HL-60/S4 treated with retinoic acid at 250 ng/mL for 4 days and 3 days (cell line): Measurements from ENCODE around the gene C6orf62.
"Not testable (repeated sequence)": the region's sequence is repeated elsewhere in the genome, so short reads cannot be mapped to it uniquely, and the experiment has no call there.

ENCODE experiments used
- in situ Hi-C: fragments of 300-500 bp; cut with MboI; formaldehyde crosslinking; loops from 2 replicates; pipeline ENCODE4 v1.7.0; 2022; ENCODE audit warnings: low sequenced_read_pairs

Gene C6orf62

DNA sequence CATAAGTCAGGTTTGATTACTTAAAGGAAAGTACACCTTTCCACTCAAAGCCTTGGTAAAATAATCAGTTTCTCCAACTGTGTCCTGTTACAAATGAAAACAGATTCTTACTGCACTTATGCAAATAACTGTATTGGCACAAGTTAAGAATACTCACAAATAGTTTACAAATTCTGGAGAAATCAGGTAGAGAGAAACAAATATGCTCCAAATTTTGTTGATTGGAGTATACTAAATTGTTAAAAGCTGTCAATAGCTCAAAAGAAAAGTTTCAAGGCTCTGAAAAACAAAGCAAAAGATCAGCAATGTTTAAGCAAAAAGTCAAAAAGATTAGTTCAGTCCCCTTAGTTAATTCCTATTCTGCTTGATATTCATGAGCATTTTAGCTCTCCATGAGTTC is 48.5 kb downstream of the C6orf62 start:
- in situ Hi-C loops: not testable (repeated sequence)

DNA sequence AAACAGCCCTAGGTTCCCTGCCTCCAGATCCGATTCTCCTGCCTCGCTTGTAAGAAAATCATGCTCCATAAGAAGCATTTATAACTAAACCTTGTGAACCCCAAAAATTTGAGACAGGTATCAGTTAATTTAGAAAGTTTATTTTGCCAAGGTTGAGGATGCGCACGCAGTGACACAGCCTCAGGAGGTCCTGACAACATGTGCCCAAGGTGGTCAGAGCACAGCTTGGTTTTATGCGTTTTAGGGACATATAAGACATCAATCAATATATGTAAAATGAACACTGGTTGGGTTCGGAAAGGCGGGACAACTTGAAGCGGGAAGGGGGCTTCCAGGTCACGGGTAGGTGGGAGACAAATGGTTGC is 50.0 kb downstream of the C6orf62 start:
- in situ Hi-C loops: no loop called here

DNA sequence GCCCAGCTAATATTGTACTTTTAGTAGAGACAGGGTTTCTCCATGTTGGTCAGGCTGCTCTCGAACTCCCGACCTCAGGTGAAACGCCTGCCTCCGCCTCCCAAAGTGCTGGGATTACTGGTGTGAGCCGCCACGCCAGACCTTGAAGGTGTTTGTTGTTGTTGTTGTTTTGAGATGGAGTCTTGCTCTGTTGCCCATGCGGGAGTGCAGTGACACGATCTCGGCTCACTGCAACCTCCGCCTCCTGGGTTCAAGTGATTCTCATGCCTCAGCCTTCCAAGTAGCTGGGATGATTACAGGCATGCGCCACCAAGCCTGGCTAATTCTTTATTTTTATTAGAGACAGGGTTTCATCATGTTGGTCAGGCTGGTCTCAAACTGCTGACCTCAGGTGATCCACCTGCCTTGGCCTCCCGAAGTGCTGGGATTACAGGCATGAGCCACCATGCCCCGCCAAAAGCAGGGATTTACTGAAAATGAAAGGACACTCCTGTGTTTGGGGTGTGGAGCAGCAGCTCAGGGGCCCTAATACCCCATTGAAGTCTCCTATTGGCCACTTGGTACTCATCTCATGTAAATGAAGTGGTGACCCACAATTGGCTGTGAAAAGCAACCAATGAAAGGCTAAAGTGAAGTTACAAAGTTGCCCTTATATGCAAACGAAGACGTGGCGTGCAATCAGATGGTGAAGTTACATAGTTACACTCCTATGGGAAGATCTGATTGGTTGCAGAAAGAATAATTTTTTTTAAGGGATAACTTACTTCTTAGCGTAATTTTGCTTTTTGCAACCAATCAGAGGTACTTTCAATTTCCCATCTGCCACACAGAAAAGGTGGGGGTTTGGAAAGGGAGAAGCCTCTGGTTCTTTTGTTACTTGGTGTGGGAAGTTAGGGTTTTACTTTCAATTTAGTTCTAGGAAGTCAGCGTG is 50.6 kb downstream of the C6orf62 start:
- in situ Hi-C loops: not testable (repeated sequence)

DNA sequence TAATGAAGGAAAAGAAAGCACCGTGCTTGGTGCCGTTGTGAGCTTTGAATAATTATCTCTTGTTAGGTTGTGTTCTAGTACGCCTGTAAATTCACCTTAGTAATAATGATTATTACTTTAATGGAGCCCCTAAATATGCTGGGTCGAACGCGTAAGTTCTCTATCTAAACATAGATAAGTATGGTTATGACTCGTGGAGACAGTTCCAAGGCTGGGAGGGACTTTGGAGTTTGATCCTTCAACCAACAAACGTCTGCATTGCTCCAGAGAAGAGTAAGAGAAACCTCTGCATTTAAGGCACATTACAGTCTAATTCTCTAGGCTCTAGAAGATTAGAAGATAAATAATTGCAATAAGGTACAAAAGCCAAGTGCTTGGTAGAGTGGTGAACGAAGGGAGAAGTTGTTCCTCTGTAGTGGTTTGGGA is 51.6 kb downstream of the C6orf62 start:
- in situ Hi-C loops: no loop called here

DNA sequence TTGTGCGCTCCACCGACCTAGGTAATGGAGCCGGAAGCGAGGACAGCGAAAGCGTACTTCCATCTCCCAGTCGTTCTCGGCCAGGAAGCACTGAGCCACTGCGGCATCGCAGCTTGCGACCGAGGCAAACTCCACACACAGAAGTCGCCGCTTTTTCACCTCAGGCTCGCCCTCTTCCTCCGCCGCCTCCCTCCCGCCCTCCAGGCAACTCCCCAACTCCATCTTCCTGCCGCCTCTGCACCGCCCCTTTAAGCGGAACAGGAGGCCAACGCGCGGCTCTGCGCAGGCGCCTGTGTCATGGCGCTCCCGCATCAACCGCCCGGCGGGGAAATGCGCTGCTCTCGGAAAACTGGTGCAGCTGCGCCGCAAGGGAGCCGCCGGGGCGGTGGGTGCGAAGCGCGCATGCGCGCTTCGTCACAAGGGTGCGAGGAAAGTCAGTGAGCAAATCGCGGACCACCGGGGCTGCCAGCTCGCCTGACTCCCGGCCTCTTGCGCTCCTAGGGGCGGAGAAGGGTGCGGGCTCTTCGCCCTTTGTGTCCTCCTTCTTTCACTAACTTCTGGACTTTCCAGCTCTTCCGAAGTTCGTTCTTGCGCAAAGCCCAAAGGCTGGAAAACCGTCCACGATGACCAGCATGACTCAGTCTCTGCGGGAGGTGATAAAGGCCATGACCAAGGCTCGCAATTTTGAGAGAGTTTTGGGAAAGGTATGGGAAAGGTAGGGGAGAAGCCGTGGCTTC is 52.1 kb downstream of the C6orf62 start, which contains the start of the genes ACOT13 and TDP2:
TSS of gene ACOT13 (plus strand) at position 437 of the 737 bp plus-strand sequence. CDS start at position 624, 187 bp downstream.
TSS of gene TDP2 (minus strand) at position 259 of the 737 bp plus-strand sequence. CDS start at position 222, 37 bp downstream.
- in situ Hi-C loops: no loop called here

DNA sequence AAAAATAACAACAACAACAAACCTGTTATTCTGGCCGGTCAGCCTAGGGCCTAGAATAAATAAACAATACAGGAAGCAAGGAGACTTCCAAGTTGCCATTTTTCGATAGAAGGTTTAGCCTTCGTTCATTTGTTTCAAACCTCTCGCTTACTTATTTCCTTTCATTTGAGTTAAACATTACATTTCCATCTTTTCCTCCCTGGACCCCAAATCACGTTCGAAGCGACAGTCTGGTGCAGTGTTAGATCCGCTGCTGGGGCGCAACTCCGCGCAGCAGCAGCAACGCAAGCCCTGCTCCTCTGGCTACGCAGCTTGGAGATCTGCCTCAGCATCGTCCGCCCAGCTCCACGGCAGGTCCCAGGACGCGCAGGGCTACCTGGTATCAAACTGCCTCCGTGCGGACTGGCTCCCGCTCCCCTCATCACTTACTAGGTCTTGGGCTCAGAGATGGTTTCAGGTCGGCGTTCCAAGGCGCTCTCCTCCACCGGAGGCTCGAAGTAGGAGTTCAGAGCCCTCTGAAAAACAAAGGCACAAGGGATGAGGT is 52.8 kb downstream of the C6orf62 start:
- in situ Hi-C loops: no loop called here

DNA sequence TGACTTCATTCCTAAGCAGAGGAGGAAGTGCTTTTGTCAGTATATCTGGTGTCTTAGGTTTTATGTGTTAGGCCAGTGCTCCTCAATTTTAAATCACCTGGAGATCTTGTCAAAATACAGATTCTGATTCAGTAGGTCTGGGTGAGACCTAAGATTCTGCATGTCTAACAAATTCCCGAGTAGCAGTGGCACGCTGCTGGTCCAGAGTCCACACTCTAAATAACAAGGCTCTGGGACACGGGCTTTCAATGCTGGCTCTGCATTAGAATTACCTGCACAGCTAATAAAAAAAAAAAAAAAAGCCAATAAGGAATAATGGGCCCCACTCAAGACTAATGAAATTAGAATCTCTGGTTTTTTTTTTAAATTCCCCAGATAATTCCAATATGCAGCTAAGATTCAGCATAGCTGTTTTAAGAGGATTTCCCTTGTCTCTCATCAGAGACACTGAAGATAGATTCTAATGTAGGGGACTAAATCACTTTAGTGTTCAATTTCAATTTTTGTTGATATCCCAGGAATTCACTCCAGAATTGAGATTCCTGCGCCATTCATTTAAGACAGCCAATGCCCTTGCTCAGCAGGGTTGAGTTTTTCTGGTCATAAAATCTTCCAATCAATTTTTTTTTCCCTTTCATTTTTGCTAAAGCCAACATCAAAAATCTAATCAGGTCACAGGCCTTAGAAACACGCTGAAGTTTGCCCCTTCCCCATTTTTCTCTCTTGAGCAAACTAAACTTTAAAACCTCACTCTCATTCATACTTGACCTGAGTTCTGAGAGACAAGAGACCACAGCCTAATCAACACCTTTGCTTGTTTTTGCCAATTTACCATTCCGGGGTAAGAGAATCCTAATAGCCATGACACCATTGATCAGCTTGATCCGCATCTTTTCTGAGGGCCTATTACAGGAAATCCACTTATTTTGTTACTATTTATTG is 54.6 kb downstream of the C6orf62 start:
- in situ Hi-C loops: no loop called here

DNA sequence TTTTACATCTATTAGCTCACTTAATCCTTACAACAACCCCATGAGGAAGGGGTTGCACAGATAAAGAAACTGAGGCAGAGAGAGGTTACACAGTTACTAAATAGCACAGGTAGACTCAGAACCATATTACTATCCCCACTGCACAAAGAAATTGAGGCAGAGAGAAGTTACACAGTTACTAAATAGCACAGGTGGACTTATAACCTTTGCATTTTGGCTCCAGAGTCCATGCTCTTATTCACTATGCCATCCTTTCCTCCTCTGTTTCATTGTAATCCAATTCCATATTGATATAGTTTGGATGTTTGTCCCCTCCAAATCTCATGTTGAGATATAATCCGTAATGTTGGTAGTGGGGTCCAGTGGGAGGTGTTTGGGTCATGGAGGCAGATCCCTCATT is 55.8 kb downstream of the C6orf62 start:
- in situ Hi-C loops: no loop called here

DNA sequence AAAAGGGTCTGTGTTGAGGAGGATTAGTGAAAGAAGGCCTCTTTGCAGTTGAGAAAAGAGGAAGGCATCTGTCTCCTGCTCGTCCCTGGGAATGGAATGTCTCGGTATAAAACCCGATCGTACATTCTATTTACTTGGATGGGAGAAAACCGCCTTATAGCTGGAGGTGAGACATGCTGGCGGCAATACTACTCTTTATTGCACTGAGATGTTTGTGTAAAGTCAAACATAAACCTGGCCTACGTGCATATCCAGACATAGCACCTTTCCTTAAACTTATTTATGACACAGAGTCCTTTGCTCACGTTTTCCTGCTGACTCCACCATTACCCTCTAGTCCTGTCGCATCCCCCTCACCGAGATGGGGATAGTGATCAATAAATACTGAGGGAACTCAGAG is 56.7 kb downstream of the C6orf62 start:
- in situ Hi-C loops: no loop called here

DNA sequence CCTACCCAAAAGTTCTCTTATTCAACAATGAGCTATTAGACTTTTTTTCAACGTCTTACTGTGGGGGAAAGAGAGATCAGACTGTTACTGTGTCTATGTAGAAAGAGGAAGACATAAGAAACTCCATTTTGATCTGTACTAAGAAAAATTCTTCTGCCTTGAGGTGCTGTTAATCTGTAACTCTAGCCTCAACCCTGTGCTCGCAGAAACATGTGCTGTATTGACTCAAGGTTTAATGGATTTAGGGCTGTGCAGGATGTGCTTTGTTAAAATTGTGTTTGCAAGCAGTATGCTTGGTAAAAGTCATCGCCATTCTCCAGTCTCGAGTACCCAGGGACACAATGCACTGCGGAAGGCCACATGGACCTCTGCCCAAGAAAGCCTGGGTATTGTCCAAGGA is 57.2 kb downstream of the C6orf62 start:
- in situ Hi-C loops: not testable (repeated sequence)

DNA sequence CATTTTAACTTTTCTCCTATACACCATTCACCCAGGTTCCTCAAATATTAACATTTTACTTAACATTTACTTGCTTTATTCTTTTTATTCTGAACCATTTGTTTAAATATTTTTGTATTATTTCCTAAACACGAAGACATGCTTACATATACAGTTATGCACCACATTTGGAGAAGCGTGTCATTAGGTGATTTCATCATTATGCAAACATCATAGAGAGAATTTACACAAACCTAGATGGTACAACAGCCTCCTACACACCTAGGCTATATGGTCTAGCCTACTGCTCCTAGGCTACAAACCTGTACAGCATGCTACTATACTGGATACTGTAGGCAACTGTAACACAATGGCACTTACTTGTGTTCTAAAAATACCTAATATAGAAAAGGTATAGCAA is 58.8 kb downstream of the C6orf62 start:
- in situ Hi-C loops: no loop called here

DNA sequence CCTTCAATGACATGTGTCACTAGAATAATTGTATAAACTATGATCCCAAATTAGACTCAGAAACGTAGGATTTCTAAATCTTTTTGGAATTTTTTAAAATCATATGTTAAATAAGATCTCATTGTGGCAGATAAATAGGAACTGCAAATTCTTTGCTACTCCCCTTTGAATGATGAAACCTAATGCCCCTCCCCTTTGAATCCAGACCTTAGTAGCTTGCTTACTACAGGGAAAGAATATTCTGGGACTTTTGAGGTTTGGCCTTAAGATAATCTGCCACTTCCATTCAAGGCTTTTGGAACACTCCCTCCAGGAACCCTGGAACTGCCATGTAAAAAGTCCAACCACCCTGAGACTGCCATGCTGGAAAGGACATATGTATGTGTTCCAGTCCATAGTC is 59.4 kb downstream of the C6orf62 start:
- in situ Hi-C loops: no loop called here

DNA sequence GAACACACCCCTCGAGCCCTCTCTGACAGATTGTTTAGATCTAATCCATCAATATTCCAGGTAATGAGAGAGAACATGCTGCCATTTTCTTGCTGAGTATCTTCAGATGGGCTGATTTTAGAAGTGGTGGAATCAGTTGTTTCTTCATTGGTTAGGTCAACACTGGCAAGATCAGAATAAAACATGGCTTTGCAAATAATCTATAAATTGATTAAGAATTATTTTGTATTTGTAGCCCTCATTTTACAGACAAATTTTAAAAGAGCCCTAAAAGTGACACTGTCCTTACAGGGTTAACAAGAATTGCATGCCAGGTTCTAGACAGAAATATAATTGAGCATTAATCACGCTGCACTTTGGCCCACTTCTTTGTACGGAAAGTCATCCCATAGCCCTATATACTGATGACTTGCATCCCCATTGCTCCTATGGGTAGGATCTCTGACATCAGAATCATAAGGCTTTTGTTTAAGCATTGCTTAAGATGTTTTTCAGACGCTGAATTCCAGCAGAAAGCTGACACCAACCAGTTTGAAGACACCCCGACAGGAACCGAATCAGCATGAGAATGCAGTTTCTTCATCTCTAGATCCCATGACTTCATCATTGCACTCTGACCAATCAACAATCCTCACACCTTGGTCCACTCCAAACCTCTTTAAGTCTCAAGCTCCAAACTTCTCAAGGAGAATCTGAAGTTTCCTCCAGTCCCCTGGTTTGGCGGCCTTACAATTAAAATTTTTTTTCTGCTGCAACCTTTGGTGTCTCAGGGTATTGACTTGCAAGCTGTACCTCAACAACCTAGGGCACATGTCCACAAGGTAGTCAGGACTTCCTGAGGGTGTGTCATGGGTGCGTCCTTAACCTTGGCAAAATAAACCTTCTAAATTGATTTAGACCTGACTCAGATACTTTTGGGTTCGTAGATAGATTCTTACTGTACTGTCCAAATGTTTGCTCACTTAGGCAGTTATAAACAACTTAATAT is 60.1 kb downstream of the C6orf62 start:
- in situ Hi-C loops: no loop called here

DNA sequence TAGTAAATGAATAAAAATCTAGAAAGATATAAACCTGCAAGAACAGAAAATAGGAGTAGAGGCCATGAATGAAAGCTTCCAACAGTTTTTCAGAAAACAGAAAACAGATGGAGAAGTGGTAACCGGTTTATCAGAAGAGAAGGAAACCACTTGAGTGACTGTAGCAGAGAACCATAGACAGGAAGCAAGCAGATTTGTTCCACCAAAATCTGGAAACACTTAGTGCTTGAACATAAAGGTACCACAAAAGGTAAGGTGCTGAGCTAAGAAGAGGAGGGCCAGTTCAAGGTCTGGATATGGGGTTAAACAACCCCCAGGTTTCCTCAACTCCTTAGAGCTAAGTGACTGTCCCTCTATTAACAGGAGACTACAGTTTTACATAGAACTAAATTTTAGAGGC is 63.7 kb downstream of the C6orf62 start:
- in situ Hi-C loops: no loop called here
